Nephron progenitor cell (in vitro differentiated cells): Measurements from ENCODE around the gene KCNJ16.

Experiments
- DNase-seq: peaks from one replicate; pipeline ENCODE4 v3.0.0; 2021
- H3K27ac Mint-ChIP-seq: 2 replicates; pipeline ENCODE4 v1.8.0; 2021; ENCODE audit warnings: mild to moderate bottlenecking, moderate library complexity, mixed read lengths
- H3K27me3 Mint-ChIP-seq: 2 replicates; pipeline ENCODE4 v1.8.0; 2021; ENCODE audit warnings: mild to moderate bottlenecking, low read depth, mixed read lengths; ENCODE audit not compliant: poor library complexity
- H3K36me3 Mint-ChIP-seq: 2 replicates; pipeline ENCODE4 v1.8.0; 2021; ENCODE audit warnings: low read depth, mixed read lengths
- H3K4me1 Mint-ChIP-seq: 2 replicates; pipeline ENCODE4 v1.8.0; 2021; ENCODE audit warnings: mixed read lengths
- H3K4me3 Mint-ChIP-seq: 2 replicates; pipeline ENCODE4 v1.8.0; 2021; ENCODE audit warnings: mild to moderate bottlenecking, moderate library complexity, mixed read lengths
- H3K9me3 Mint-ChIP-seq: 2 replicates; pipeline ENCODE4 v1.8.0; 2021; ENCODE audit warnings: mild to moderate bottlenecking, moderate library complexity, mixed read lengths
- TF ChIP-seq, protein P1 (sequence below): fragments of 200-600 bp; sonication (generic); IDR thresholded peaks from 2 replicates; pipeline ENCODE4 v1.5.0; 2021; ENCODE audit warnings: antibody characterized with exemption

Gene KCNJ16

DNA sequence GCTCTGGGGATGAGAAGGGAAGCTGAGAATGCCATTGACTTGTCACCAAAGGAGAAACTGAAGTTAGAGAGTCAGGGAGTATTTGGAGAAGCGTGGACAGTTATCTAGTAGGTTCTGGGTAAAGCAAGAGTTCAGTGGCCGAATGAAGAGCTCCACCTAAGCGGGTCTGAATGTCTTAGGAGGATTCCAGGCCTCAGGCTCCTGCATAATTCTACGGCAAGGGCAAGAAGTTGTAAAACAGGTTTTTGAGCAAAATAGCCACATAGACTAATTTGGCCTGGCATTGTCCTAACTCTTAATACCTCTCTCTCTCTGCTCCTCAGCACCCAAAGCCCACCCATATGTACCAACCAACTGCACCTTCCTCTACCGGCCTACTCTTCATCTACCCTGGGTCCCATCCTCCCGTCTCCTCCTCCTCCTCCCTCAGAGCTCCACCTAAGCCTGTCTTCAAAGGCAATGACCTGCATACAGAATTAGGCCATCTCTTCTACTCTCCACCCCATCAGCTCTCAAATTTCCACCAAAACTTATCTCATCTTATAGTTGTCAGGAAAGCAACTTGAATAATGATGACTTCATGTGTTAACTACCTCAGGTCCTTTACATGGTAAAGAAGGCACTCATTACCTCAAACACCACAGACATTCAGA is 52.3 kb downstream of the KCNJ16 start:
- no peak for DNase-seq
- Mint-ChIP-seq H3K36me3 (no peaks in the 10 kb centered on the region), H3K4me1 (peaks cover 8% of the 10 kb centered on the region), H3K9me3 (peaks cover 7% of the 10 kb centered on the region), H3K4me3 (no peak overlapping the region), H3K27ac (no peak overlapping the region), H3K27me3 (peaks cover 6% of the 10 kb centered on the region)
- TF ChIP-seq, protein P1, sequence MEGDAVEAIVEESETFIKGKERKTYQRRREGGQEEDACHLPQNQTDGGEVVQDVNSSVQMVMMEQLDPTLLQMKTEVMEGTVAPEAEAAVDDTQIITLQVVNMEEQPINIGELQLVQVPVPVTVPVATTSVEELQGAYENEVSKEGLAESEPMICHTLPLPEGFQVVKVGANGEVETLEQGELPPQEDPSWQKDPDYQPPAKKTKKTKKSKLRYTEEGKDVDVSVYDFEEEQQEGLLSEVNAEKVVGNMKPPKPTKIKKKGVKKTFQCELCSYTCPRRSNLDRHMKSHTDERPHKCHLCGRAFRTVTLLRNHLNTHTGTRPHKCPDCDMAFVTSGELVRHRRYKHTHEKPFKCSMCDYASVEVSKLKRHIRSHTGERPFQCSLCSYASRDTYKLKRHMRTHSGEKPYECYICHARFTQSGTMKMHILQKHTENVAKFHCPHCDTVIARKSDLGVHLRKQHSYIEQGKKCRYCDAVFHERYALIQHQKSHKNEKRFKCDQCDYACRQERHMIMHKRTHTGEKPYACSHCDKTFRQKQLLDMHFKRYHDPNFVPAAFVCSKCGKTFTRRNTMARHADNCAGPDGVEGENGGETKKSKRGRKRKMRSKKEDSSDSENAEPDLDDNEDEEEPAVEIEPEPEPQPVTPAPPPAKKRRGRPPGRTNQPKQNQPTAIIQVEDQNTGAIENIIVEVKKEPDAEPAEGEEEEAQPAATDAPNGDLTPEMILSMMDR = no peak

DNA sequence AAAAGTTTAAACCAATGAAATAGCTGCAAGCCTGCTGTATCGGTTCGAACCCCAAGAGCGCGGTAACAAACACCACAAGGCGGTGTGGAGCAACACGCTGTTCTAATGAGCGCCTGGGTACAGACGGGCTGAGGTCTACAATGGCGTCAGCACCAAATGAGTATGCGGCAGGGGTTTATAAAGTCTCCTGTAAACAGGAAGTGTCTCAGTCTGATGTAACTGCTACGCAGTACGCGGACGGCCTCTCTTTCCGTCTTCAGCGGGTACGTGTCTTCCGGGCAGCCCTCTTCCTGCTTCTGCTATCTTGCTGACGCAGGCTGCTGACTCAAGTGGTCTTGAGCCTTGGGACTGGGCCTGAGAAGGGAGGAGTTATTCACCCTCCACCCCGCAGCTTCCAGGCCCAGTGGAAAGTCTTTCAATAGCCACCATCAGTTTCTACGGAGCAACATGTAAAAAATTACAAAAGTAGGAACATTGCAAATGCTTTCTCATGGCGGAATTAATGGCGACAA is 53.8 kb downstream of the KCNJ16 start:
- H3K27me3 Mint-ChIP-seq = peaks cover 6% of the 10 kb centered on the region
- peaks cover 7% of the 10 kb centered on the region for H3K9me3 Mint-ChIP-seq
- H3K4me1 Mint-ChIP-seq = peaks cover 8% of the 10 kb centered on the region
- no peak overlapping the region for H3K4me3 Mint-ChIP-seq
- no peaks in the 10 kb centered on the region for H3K36me3 Mint-ChIP-seq
- TF ChIP-seq, protein P1 = no peak
- no peak for DNase-seq
- no peak overlapping the region for H3K27ac Mint-ChIP-seq

- H3K4me1 Mint-ChIP-seq = peaks cover 9% of the 10 kb centered on the region
- peaks cover 7% of the 10 kb centered on the region for H3K9me3 Mint-ChIP-seq
- DNase-seq = no peak
- no peak overlapping the region for H3K27ac Mint-ChIP-seq
- H3K4me3 Mint-ChIP-seq = no peak overlapping the region
- no peaks in the 10 kb centered on the region for H3K36me3 Mint-ChIP-seq
- TF ChIP-seq, protein P1 = no peak
- H3K27me3 Mint-ChIP-seq = peaks cover 2% of the 10 kb centered on the region
Measured at GRCh38 chr17:70130289-70130688, 55.3 kb downstream of the KCNJ16 start.

GRCh38 chr17:70132505-70132904 is 57.5 kb downstream of the KCNJ16 start:
- Mint-ChIP-seq H3K4me1 (peaks cover 19% of the 10 kb centered on the region), H3K9me3 (peaks cover 5% of the 10 kb centered on the region), H3K4me3 (no peak overlapping the region), H3K27me3 (no peaks in the 10 kb centered on the region), H3K27ac (no peak overlapping the region), H3K36me3 (no peaks in the 10 kb centered on the region)
- TF ChIP-seq, protein P1 = no peak
- DNase-seq = no peak

DNA sequence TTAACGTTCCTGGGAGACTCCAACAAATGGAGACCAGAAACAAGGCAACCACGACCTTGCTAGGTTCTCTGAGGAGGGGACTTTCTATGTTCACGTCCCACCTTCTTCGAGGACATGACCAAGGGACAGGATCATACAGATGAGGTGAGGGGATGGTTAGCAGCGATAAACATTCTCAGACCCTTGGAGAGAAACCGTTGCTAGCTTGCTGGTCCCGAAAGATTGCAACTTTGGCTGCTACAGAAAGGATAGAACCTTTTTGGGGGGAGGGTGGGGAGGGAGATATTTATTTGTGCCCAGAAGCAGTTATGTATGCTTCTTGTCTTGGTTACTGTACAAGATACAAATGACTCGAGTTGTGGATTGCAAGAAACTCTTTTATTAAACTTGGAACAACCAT is 59.0 kb downstream of the KCNJ16 start:
- Mint-ChIP-seq H3K27ac (no peak overlapping the region), H3K9me3 (no peaks in the 10 kb centered on the region), H3K27me3 (peaks cover under 1% of the 10 kb centered on the region), H3K4me1 (peaks cover 35% of the 10 kb centered on the region), H3K36me3 (no peaks in the 10 kb centered on the region), H3K4me3 (no peak overlapping the region)
- DNase-seq = no peak
- TF ChIP-seq, protein P1 = no peak

DNA sequence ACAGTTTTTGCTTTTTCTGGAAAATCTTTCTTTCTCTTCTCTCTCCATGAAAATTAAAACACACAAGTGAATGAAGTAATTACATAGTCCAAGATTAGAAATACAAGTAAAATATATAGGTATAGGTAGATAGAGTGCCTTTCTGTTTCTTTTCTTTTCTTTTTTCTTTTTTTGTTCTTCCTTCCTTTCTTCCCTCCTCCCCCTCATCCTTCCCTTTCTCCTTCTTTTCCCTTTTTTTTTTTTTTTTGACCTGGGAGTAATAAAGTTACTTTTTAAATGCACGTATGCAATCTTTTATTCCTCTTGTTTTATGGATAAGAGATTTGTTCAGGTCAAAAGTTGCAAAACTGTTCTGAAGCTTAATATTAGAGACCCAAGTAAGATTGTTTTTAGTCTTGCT is 59.8 kb downstream of the KCNJ16 start:
- no peak overlapping the region for H3K27ac Mint-ChIP-seq
- H3K36me3 Mint-ChIP-seq = no peaks in the 10 kb centered on the region
- no peak for DNase-seq
- no peaks in the 10 kb centered on the region for H3K9me3 Mint-ChIP-seq
- H3K4me3 Mint-ChIP-seq = no peak overlapping the region
- peaks cover 40% of the 10 kb centered on the region for H3K4me1 Mint-ChIP-seq
- TF ChIP-seq, protein P1 = no peak
- H3K27me3 Mint-ChIP-seq = peaks cover 5% of the 10 kb centered on the region
